Kidney epithelial cell (primary cell): ENCODE measurements around the gene UNC13B. TPM values are rescaled to one million over a fixed set of nuclear protein-coding genes. Genes with fewer than 3 reads are reported as not detected.

Experiments used
- DNase-seq: peaks from one replicate; pipeline ENCODE4 v3.0.0-alpha.2; 2010; ENCODE audit warnings: low read depth
- H3K27me3 ChIP-seq: 2 replicates; pipeline ENCODE4 v1.6.0; 2011; ENCODE audit warnings: low read length; ENCODE audit not compliant: control insufficient read depth, insufficient read depth
- H3K36me3 ChIP-seq: 2 replicates; pipeline ENCODE4 v1.5.1; 2011; ENCODE audit warnings: low read length; ENCODE audit not compliant: control insufficient read depth, insufficient read depth
- H3K4me3 ChIP-seq: 2 replicates; pipeline ENCODE4 v1.5.1; 2011; ENCODE audit warnings: low read depth, mild to moderate bottlenecking, control low read depth, low read length
- total RNA-seq: library from RNA; depleted of rRNA; stranded (reverse); fragments of >200 nt; gene quantifications from 2 replicates; pipeline ENCODE4 v1.2.3, GENCODE V29; 2015
- TF ChIP-seq, protein P1 (sequence below): IDR thresholded peaks from 2 replicates; pipeline ENCODE4 v1.5.1; 2011; ENCODE audit warnings: mild to moderate bottlenecking, moderate library complexity, low read length, control low read depth, inconsistent platforms; ENCODE audit not compliant: insufficient read depth, poor library complexity, severe bottlenecking

UNC13B gene
- total RNA-seq, 1 donor from 2014 or later: 30.0 TPM

GRCh38 chr9:35203528-35203927, 41.7 kb downstream of the UNC13B start:
- TF ChIP-seq, protein P1, sequence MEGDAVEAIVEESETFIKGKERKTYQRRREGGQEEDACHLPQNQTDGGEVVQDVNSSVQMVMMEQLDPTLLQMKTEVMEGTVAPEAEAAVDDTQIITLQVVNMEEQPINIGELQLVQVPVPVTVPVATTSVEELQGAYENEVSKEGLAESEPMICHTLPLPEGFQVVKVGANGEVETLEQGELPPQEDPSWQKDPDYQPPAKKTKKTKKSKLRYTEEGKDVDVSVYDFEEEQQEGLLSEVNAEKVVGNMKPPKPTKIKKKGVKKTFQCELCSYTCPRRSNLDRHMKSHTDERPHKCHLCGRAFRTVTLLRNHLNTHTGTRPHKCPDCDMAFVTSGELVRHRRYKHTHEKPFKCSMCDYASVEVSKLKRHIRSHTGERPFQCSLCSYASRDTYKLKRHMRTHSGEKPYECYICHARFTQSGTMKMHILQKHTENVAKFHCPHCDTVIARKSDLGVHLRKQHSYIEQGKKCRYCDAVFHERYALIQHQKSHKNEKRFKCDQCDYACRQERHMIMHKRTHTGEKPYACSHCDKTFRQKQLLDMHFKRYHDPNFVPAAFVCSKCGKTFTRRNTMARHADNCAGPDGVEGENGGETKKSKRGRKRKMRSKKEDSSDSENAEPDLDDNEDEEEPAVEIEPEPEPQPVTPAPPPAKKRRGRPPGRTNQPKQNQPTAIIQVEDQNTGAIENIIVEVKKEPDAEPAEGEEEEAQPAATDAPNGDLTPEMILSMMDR: no peak
- no peaks in the 10 kb centered on the region for H3K36me3 ChIP-seq
- H3K4me3 ChIP-seq: no peak overlapping the region
- DNase-seq: no peak
- H3K27me3 ChIP-seq: no peaks in the 10 kb centered on the region

DNA sequence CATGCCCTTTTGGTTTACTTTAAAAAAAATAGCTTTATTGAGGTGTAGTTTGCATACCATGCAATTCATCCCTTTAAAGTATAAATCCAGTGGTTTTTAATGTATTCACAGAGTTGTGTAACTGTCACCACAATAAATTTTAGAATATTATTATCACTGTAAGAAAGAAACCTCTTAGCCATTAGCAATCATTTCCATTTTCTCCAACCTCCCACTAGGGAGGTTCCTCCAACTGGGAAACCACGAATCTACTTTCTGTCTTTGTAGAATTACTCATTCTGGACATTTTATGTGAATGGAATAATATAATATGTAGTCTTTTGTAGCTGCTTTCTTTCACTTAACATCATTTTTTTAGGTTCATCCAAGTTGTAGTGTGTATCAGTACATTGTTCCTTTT, 43.5 kb downstream of the UNC13B start:
- Histone ChIP-seq H3K27me3 (no peaks in the 10 kb centered on the region), H3K36me3 (no peaks in the 10 kb centered on the region), H3K4me3 (no peak overlapping the region)
- DNase-seq: no peak
- TF ChIP-seq, protein P1: no peak

- no peaks in the 10 kb centered on the region for H3K36me3 ChIP-seq
- DNase-seq: no peak
- TF ChIP-seq, protein P1: no peak
- H3K27me3 ChIP-seq: no peaks in the 10 kb centered on the region
- no peak overlapping the region for H3K4me3 ChIP-seq
These were observed 50.0 kb downstream of the UNC13B start for GRCh38 chr9:35211854-35212253.

GRCh38 chr9:35220659-35221338, 59.0 kb downstream of the UNC13B start:
- Histone ChIP-seq H3K4me3 (no peak overlapping the region), H3K27me3 (no peaks in the 10 kb centered on the region), H3K36me3 (no peaks in the 10 kb centered on the region)
- no peak for DNase-seq
- TF ChIP-seq, protein P1: no peak

DNA sequence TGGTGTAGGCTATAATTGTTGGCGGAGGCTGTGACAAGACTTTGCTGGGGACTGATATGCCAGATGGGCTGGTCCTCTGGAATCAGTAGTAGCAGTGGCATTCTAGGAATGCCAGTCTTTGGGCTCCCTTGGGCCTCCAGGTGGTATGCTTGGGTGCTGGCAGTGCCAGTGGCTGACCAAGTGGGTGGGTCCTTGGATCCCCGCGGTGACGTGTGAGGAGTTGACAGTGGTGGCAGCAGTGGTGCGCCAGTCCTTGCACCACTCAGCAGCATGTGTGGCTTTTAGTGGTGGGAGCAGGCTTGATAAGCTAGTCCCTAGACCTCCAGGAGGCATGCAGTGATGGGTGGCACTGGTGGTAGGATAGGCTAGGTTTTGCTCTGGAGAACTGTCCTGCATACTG, 63.9 kb downstream of the UNC13B start:
- TF ChIP-seq, protein P1: no peak
- DNase-seq: no peak
- Histone ChIP-seq H3K4me3 (no peak overlapping the region), H3K36me3 (no peaks in the 10 kb centered on the region), H3K27me3 (no peaks in the 10 kb centered on the region)

GRCh38 chr9:35226651-35227050, 64.8 kb downstream of the UNC13B start:
- TF ChIP-seq, protein P1: no peak
- no peak overlapping the region for H3K4me3 ChIP-seq
- DNase-seq: no peak
- H3K27me3 ChIP-seq: no peaks in the 10 kb centered on the region
- no peaks in the 10 kb centered on the region for H3K36me3 ChIP-seq
